ENCODE results near the gene ZNF462.
"Not testable (repeated sequence)": the region's sequence is repeated elsewhere in the genome, so short reads cannot be mapped to it uniquely, and the experiment has no call there.

ZNF462 gene

GRCh38 chr9:106963684-106964083, 100.7 kb downstream of the ZNF462 start:
- no peak for DNase-seq

DNA sequence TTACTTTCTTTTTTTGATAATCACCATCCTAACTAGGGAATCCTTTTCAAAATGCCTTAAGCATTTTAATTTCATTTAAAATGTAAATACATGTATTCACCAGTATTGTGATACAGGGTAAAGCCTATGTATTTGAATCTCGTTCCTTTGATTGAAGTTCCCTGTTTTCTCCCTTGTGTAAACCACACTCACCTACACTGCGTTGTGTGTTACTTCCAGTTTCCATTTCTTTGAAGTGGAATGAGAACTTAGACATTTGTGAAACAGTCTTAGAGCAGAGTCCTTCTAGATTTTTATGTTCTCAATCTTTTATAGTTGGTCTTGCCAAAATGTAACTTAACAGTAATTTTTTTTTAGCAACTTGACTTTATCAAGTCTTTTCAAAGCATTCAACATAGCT, 101.4 kb downstream of the ZNF462 start:
- no peak for DNase-seq

DNA sequence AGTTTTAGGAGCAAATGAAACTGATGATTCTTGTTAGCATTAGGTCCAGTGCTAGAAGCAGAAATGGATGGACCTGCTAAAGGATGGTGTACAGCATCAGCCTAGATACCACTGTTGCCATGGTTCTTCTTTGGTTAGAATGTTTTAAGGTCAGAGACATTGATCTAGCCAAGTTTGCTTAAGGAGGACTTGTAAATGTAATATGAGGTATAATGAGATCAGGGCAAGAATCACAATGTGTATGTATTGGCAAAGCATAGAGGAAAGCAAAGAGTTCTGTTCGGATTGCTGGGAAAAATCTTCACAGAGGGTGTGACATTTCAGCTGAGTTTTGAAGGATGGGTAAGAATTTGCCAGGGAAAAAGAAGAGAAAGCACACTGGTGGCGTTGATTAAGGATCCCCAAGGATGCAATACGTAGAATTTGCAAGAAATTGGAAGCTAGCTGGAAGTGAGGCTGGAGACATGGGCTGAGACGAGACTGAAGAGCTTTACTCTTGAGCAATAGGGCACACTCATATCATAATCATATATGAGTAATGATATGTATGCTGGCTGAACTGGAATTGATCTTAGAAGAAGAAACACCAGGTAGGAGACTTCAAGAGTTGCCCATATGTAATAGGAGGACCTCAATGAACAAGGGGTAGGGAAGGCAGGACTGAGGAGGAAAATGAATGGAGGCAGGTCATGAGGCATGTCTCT, 102.0 kb downstream of the ZNF462 start:
- DNase-seq = no peak

DNA sequence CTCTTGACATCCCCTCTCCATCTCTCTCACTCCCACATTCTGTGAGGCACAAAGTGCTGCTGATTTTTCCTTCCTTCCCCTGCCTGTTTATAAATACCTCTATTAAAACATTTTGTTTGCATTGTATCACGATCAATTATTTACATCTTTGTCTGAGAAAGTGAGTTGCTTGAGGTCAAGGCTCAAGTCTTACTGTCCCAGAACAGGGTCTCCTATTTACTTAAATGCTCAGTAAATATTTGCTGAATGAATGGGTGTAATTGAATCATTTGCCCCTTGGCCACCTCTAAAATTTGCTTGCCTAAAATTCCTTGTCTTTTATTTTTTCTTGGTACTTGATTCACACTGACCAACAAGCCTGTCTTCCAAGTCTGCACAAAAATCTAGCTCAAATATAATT, 103.5 kb downstream of the ZNF462 start:
- no peak for DNase-seq

DNA sequence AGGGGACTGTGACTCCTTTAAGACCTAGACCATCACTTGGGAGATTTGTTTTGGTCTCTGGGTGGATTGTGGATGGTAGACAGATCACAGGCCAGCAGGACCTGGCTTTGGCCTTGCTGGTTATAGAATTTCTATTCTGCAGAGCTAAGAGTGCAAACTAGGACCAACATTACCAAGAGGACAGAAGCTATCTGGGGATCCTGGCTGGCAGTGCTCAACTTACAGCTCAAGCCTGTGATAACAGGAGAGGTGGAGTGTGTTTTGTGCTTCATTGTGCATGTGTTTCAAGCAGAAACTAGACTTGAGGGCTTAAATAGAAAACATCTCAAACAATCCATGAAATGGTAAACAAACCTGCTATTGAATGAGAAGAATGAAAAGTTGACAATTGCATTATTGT, 106.7 kb downstream of the ZNF462 start:
- DNase-seq = no peak

DNA sequence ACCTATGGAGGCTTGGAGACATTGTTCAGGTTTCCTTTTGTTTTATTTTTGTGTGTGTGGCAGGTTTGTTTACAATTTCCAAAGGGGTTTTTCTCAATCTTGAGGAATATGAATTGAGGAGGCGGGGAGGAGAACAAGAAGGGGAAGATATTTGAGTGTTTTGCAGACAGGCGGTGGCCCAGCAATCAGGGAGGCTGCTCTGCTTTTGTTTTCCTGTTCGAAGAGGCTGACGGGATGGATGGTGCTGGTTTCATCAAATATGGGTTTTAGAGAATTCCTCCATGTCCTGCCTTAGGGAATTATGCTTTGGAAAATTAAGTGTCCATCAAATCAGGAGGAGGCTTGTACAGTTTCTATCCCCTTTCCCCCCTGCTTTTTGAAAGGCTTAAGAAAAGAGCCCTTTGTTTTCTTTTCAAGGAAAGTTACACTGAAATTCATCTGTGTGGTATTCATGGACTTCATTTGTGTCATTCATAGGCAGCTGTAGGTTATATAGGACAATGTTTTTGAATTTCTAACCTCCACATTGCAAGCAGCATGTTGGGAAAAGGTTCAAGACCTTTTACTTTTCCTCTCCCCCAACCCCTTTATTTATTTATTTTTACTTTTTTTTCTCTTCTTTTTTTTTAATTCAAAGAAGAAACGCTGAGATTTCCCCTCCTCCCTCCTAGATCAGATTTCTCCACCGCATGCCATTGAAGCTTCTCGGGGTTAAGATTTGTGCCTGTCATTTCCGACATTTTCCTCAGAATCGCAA, 107.4 kb downstream of the ZNF462 start:
- no peak for DNase-seq

- no peak for DNase-seq
Measured at GRCh38 chr9:106970976-106971457, 108.1 kb downstream of the ZNF462 start.

DNA sequence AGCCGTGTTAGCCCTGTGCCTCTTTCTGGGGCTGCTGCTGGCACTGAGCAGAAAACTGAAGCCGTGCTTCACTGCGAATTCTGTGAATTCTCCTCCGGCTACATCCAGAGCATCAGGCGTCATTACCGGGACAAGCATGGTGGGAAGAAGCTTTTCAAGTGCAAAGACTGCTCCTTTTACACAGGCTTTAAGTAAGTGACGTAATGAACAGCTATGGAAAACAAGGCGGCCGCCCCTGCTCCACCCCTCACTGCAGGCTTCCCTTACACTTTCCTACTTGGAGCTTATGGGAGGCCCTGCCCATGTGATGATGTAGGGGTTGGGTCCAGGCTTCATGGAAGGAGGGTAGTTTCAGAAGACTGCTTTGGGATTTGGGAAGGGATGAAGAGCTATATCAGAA, 109.1 kb downstream of the ZNF462 start:
- DNase-seq = no peak

DNA sequence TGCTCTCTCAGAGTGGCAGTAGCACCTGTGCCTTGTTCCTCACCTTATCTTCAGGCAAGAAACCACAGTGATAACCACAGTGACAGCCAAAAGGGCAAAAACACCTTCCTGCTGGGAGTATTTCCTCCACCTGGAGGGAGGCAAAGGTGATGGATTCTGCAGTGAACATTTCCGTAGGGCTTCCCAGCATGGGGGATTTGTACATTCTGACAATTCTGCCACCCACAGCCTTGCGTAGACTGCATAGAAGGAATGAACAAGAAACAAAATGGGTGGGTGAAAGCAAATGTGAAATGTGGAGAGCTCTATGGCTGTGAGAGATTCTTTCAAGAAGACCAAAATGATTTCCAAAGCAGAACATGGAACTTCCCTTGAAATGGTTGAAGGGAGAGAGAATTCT, 111.4 kb downstream of the ZNF462 start:
- DNase-seq = no peak

- DNase-seq = no peak
Measured at GRCh38 chr9:106976772-106977171, 113.8 kb downstream of the ZNF462 start.

DNA sequence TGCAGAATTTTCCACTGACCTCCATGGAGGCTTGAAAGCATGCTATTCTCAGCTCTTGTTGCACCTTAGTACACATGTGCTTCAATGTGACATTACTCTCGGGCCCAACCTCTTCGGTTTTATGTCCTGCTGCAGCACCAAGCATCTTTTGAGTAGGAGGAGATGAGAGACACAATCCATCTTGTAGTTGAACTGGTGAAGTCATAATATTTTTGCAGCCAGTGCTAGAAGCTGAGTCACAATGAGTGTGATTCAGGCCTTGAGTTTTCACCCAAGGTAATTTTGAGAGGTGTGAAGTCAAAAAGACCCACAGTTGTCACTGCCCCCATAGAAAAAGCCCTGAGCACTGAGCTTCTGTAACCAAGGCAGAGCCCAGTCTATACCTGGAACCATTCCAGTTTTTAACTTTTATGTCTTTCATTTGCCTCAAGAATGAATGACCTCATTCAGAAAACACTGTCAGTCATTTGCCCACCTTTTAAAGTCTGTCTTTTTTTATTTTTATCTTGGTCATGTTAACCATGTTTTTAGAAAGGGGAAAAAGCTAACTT, 117.7 kb downstream of the ZNF462 start:
- DNase-seq = no peak

DNA sequence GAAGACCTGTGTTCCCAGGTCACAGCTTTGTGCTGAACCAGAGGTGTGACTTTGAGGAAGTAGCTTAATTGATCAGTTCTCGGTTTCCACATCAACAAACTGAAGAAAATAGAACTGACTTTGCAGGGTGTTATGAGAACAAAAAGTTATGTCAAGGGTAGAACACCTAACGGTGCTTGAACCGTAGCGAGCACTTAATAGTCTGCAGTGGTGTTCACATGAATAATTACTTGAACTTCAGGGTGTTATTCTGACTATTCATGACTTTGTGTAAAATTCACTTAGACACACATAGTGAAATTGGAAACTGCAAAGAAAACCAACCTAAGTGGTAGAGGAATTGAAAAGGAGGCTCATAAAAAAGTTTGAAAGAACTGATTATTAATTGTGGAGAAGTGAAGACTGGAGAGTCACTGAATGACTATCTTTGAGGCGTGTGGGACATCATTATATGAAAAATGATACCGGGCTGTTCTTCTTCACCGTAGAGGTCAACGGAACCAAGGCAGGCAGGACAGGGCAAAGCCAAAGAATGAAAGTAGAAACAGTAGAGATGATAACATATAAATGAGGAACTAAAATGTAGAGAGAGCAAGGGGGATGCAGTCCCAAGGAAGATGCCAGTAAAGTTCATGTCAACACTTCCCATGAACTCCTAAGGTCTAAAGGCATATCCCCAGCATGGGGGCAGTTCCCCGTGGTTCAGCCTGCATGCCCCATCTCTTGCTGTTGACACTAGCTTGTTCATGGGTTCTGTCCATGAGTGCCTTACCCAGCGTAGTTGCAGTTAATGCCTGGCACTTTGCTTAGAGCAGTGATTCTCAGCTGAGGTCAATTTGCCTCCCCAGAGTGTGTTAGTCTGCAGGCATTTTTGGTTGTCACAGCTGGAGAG, 118.7 kb downstream of the ZNF462 start:
- DNase-seq = no peak

DNA sequence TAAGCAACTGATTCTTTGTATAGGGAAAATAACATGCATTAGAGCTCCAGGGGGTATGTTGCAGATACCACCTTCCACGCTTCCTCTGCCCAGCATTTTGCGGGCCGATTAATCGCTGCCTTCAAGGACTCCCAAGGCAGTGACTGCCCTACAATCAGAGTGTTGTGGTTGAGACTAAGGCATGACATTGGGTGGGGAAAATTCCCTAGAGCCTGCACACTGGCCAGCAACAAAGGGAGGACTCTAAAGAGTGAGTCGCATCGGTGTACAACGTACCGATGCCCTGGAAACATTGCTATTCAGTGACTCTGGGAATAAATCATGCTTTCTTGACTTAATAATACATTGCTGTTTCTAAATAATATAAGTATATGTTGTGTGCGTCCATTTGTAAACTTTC, 119.7 kb downstream of the ZNF462 start:
- no peak for DNase-seq

GRCh38 chr9:106983346-106983745, 120.4 kb downstream of the ZNF462 start:
- DNase-seq = no peak

DNA sequence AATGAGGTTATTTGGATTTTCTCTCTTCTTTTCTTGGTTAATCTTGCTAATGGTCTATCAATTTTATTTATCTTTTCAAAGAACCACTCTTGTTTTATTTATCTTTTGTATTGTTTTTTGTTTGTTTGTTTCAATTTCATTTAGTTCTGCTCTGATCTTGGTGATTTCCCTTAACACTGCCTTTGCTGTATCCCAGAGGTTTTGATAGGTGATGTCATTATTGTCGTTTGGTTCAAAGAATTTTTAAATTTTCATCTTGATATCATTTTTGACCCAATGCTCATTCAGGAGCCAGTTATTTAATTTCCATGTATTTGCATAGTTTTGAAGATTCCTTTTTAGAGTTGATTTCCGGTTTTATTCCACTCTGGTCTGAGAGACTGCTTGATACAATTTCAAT, 126.9 kb downstream of the ZNF462 start:
- not testable (repeated sequence) for DNase-seq

DNA sequence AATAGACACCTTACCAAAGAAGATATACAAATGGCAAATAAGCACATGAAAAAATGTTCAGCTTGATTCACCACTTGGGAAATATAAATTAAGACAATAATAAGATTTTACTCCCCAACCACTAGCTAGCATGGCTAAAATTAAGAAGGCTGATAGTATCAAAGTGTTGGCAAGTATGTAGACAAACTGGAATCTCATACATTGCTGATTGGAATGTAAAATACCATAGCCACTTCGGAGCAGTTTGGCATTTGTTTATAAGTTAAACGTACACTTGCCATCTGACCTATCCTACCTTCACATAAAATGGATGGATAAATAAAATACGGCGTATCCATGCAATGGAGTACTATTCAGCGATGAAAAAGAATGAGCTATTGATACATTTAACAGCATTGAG, 129.2 kb downstream of the ZNF462 start:
- no peak for DNase-seq

- DNase-seq = no peak
Measured at GRCh38 chr9:106993603-106994002, 130.6 kb downstream of the ZNF462 start.

GRCh38 chr9:106994463-106994862, 131.5 kb downstream of the ZNF462 start:
- no peak for DNase-seq

- no peak for DNase-seq
Measured at GRCh38 chr9:107000218-107000617, 137.3 kb downstream of the ZNF462 start.

- no peak for DNase-seq
Measured at GRCh38 chr9:107005201-107005600, 142.2 kb downstream of the ZNF462 start.

DNA sequence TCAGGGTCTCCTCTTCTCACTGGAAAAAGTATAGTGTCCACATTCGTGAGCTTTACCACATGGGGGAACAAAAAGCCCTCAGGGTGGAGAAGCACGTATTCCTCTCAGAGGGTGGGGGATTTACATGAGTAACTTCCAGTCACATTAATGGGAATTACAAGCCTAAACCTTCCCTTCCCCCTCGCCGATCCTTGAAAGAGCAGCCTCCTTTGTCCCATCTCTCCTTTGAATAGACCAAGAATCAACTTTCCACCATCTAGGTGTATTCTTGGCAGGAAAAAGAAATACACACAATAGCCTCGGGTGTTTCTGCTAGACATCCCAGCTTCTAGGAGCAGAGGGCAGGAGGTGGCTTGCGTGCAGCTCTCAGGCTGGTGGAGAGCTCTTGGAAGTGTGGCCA, 144.4 kb downstream of the ZNF462 start:
- DNase-seq = no peak

GRCh38 chr9:107008011-107008410, 145.0 kb downstream of the ZNF462 start:
- DNase-seq = no peak

- DNase-seq = no peak
Measured at GRCh38 chr9:107008447-107008846, 145.5 kb downstream of the ZNF462 start.

Measured in NCI-H1436 (cell line).